ENCODE data around the gene NR1H2. TPM values are rescaled to one million over a fixed set of nuclear protein-coding genes. Genes with fewer than 3 reads are reported as not detected.
A peak's percentile ranks its signal among the peaks of the same experiment; 100 is the strongest.

The NR1H2 gene
- total RNA-seq, 2 donors from 2014 or later: 58.3 to 81.3 TPM

GRCh38 chr19:50416034-50416977, 40.0 kb downstream of the NR1H2 start:
- peaks cover 19% of the 10 kb centered on the region for H3K27me3 Mint-ChIP-seq
- peaks cover 41% of the 10 kb centered on the region for H3K36me3 Mint-ChIP-seq (ENCODE audit: low read depth)
- H3K4me3 Mint-ChIP-seq: no peak overlapping the region
- ATAC-seq (replicated peaks): no peak
- no peaks in the 10 kb centered on the region for H3K9me3 Mint-ChIP-seq
- no peak overlapping the region for H3K27ac Mint-ChIP-seq
- peaks cover 11% of the 10 kb centered on the region for H3K4me1 Mint-ChIP-seq

- Mint-ChIP-seq H3K27me3 (peaks cover 24% of the 10 kb centered on the region), H3K9me3 (no peaks in the 10 kb centered on the region), H3K27ac (no peak overlapping the region), H3K4me3 (no peak overlapping the region), H3K36me3 (ENCODE audit: low read depth) (peaks cover 37% of the 10 kb centered on the region), H3K4me1 (peaks cover 11% of the 10 kb centered on the region)
- no peak for ATAC-seq (replicated peaks)
Observed at GRCh38 chr19:50417111-50418081, 41.1 kb downstream of the NR1H2 start.

GRCh38 chr19:50418176-50419021, 42.1 kb downstream of the NR1H2 start, which contains the start of gene SPIB:
SPIB (plus strand) TSS chr19:50418938; CDS start chr19:50418963, 25 bp downstream.
- H3K4me1 Mint-ChIP-seq: peaks cover 11% of the 10 kb centered on the region
- H3K36me3 Mint-ChIP-seq (ENCODE audit: low read depth): peaks cover 29% of the 10 kb centered on the region
- H3K27ac Mint-ChIP-seq: no peak within 1 kb of the TSS
- H3K4me3 Mint-ChIP-seq: no peak within 1 kb of the TSS
- ATAC-seq (replicated peaks): no peak
- peaks cover 24% of the 10 kb centered on the region for H3K27me3 Mint-ChIP-seq
- H3K9me3 Mint-ChIP-seq: no peaks in the 10 kb centered on the region

GRCh38 chr19:50419022-50419579, 42.8 kb downstream of the NR1H2 start:
- no peak for ATAC-seq (replicated peaks)
- H3K4me1 Mint-ChIP-seq: peaks cover 11% of the 10 kb centered on the region
- H3K4me3 Mint-ChIP-seq: no peak overlapping the region
- peaks cover 24% of the 10 kb centered on the region for H3K36me3 Mint-ChIP-seq (ENCODE audit: low read depth)
- H3K27me3 Mint-ChIP-seq: peaks cover 24% of the 10 kb centered on the region
- no peaks in the 10 kb centered on the region for H3K9me3 Mint-ChIP-seq
- no peak overlapping the region for H3K27ac Mint-ChIP-seq

- H3K4me1 Mint-ChIP-seq: peaks cover 11% of the 10 kb centered on the region
Observed at GRCh38 chr19:50419580-50420035, 43.4 kb downstream of the NR1H2 start.

GRCh38 chr19:50420127-50420526, 43.9 kb downstream of the NR1H2 start:
- Mint-ChIP-seq H3K27me3 (peaks cover 24% of the 10 kb centered on the region), H3K27ac (no peak overlapping the region), H3K4me3 (no peak overlapping the region), H3K9me3 (no peaks in the 10 kb centered on the region), H3K36me3 (ENCODE audit: low read depth) (peaks cover 18% of the 10 kb centered on the region), H3K4me1 (peaks cover 11% of the 10 kb centered on the region)
- no peak for ATAC-seq (replicated peaks)

More at GRCh38 chr19:50419580-50420035, 43.4 kb downstream of the NR1H2 start:
- Mint-ChIP-seq H3K36me3 (ENCODE audit: low read depth) (peaks cover 22% of the 10 kb centered on the region), H3K4me3 (no peak overlapping the region), H3K9me3 (no peaks in the 10 kb centered on the region), H3K27ac (no peak overlapping the region), H3K27me3 (peaks cover 24% of the 10 kb centered on the region)
- no peak for ATAC-seq (replicated peaks)

GRCh38 chr19:50420808-50421207, 44.6 kb downstream of the NR1H2 start:
- Mint-ChIP-seq H3K4me1 (peaks cover 11% of the 10 kb centered on the region), H3K36me3 (ENCODE audit: low read depth) (peaks cover 17% of the 10 kb centered on the region), H3K4me3 (no peak overlapping the region), H3K27me3 (peaks cover 24% of the 10 kb centered on the region), H3K27ac (no peak overlapping the region), H3K9me3 (no peaks in the 10 kb centered on the region)
- no peak for ATAC-seq (replicated peaks)

GRCh38 chr19:50422397-50423278, 46.4 kb downstream of the NR1H2 start:
- Mint-ChIP-seq H3K4me1 (peaks cover 11% of the 10 kb centered on the region), H3K9me3 (no peaks in the 10 kb centered on the region), H3K4me3 (no peak overlapping the region), H3K27me3 (peaks cover 24% of the 10 kb centered on the region), H3K36me3 (ENCODE audit: low read depth) (peaks cover 13% of the 10 kb centered on the region), H3K27ac (no peak overlapping the region)
- no peak for ATAC-seq (replicated peaks)

- H3K9me3 Mint-ChIP-seq: no peaks in the 10 kb centered on the region
- H3K27me3 Mint-ChIP-seq: peaks cover 22% of the 10 kb centered on the region
- ATAC-seq (replicated peaks): no peak
- no peak overlapping the region for H3K27ac Mint-ChIP-seq
- H3K4me3 Mint-ChIP-seq: no peak overlapping the region
- H3K4me1 Mint-ChIP-seq: peaks cover 11% of the 10 kb centered on the region
- peaks cover 10% of the 10 kb centered on the region for H3K36me3 Mint-ChIP-seq (ENCODE audit: low read depth)
Observed at GRCh38 chr19:50423279-50424113, 47.2 kb downstream of the NR1H2 start.

- Mint-ChIP-seq H3K27me3 (peaks cover 11% of the 10 kb centered on the region), H3K27ac (no peak overlapping the region)
- ATAC-seq (replicated peaks): no peak
Observed at GRCh38 chr19:50425581-50425980, 49.3 kb downstream of the NR1H2 start.

GRCh38 chr19:50427318-50427925, 51.2 kb downstream of the NR1H2 start:
- H3K4me3 Mint-ChIP-seq: peak overlapping the region; percentile 27
- H3K4me1 Mint-ChIP-seq: peaks cover 3% of the 10 kb centered on the region

More at GRCh38 chr19:50425581-50425980, 49.3 kb downstream of the NR1H2 start:
- H3K4me1 Mint-ChIP-seq: no peaks in the 10 kb centered on the region
- H3K36me3 Mint-ChIP-seq (ENCODE audit: low read depth): no peaks in the 10 kb centered on the region
- H3K4me3 Mint-ChIP-seq: no peak overlapping the region
- H3K9me3 Mint-ChIP-seq: no peaks in the 10 kb centered on the region

More at GRCh38 chr19:50427318-50427925, 51.2 kb downstream of the NR1H2 start:
- no peaks in the 10 kb centered on the region for H3K36me3 Mint-ChIP-seq (ENCODE audit: low read depth)
- no peak for ATAC-seq (replicated peaks)
- H3K9me3 Mint-ChIP-seq: no peaks in the 10 kb centered on the region
- peaks cover 4% of the 10 kb centered on the region for H3K27me3 Mint-ChIP-seq
- H3K27ac Mint-ChIP-seq: no peak overlapping the region
